NCI-H345 (cell line): ENCODE results near the gene TNNT2.

Experiments
- DNase-seq: peaks from one replicate; lab custom pipeline; 2025; lab: John Stamatoyannopoulos, UW

TNNT2 gene

DNA sequence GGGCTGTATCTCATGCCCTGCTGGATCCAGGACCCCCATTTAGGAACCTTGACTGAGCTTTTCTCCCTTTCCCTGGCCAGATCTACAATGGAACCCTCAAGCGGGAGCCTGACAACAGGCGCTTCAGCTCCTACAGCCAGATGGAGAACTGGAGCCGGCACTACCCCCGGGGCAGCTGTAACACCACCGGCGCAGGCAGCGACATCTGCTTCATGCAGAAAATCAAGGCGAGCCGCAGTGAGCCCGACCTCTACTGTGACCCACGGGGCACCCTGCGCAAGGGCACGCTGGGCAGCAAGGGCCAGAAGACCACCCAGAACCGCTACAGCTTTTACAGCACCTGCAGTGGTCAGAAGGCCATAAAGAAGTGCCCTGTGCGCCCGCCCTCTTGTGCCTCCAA is 64.4 kb downstream of the TNNT2 start:
- DNase-seq = no peak

DNA sequence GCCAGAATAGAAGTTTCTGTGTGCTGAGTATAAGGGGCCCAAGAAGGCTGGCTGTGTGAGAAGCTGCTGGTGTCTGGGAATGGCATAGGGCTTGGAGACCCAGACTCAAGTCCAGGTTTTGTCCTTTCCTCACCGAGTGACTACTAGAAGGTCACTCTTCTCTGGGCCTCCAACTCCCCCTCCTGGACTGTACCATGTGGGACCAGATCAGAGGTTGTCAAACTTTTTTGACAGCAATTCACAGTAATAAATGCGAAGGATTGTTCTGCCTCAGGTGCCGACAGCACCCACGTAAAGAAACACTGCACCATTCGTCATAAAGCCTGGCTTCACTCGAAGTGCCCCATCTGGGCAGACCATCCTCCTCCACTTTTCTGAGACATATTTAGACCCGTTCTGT is 65.2 kb downstream of the TNNT2 start:
- DNase-seq = no peak

DNA sequence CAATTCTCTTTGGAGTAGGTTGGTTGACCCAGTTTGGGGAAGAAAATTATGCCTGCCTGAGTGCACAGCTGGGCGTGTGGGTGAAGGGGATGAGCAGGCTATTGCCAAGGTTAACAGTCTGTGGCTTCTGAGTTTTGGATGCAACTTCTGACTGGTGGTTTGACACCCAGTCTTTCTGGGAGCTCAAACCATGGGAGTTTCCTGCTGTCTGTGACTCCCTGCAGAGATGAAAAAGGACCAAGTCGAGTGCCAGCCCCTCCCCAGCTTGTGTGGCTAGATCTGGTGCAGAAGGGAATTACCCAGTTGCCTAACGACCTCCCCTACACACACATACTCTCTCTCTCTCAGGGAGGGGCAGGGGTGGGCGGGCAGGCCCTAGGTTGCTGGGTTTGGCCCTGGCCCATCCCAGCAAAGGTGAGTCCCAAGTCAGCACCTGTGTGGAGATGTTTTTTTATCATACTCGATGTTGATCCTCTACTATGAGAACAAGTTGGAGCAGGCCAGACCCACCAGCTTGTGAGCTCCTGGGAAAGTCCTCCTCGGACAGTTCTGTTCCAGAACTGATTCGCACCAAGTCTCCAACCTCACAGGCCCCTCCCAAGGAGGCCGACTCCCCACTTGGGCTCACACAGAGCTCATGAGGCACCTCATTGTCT is 66.0 kb downstream of the TNNT2 start:
- peak; percentile 78 for DNase-seq

DNA sequence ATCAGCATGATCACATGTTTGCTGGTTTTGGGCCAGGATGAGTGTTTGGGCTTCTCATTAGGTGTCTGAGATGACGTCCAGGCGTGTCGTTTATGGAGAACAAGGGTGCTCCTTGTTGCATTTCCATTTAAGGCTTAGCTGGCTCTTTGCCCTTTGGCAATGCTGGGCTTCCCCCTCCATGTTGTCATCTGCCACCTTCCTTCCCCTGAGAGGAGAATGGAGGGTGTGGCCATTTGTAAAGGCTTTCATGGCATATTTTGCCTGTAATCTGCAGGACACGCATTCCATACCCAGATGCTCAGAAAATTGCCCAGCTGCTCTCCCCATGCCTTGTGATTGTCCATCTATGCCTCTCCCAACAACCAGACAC is 66.5 kb downstream of the TNNT2 start:
- DNase-seq = peak; percentile 89

DNA sequence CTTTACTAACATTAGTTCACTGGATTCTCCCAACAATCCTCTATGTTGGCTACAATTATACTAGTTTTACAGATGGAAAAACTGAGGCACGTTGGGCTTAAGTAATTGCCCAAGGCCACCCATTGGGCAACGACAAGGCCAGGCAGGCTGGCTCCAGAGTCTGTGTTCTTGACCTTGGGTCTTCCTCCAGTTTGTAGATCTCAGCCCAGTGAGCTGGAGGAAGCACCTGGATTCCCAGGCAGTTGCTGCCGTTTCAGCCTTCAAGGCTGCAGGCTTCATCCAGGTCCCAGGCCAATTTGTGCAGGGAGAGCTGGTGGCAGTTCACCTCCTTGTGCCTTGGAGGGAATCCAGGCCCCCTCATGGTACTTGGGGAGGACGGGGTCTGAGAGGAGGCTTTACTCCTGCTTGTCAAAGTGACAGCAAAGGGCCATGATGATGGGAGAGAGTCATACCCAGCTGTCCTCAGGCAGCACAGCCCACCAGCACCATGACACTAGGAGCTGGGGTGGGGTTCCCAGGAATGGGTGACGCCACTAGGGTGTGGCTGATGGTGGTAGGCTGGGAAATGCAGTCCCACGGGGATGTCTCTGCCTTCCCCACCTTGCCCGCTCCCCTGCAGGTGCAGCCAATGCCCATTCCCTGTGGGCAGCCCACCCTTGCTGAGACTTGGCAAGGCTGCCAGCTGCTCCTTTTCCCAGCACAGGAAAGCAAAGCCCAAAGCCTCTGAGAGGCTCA is 67.1 kb downstream of the TNNT2 start:
- no peak for DNase-seq

DNA sequence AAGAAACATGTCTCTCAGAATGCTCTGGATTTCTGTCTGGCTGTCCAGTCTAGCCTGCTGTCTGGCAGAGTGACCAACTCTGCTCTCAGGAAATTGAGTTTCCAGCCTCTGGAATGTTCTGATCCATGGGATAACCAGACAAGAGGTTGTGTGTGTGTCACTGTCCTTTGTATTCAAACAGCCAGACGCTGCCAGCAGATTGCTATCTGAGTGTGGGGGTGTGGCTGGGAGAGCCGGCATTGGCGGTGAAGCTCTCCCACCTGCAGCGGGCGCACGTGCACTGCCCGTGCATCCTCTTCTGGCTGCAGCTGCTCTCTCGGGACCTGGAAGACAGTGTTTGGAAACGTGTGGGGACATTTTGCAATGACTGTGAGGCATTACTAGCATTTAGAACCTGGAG is 68.1 kb downstream of the TNNT2 start:
- peak; percentile 93 for DNase-seq
